ENCODE results near the gene JPH4. TPM values are rescaled to one million over a fixed set of nuclear protein-coding genes. Genes with fewer than 3 reads are reported as not detected.

Gene JPH4
- total RNA-seq, 1 donor from 2014 or later, result 1.1 TPM

- no peak for DNase-seq (ENCODE audit: low read depth)
- Histone ChIP-seq H3K36me3 (ENCODE audit: control insufficient read depth, insufficient read depth, low read length) (no peaks in the 10 kb centered on the region), H3K27me3 (ENCODE audit: control insufficient read depth, insufficient read depth, low read length) (no peaks in the 10 kb centered on the region), H3K4me3 (ENCODE audit: low read depth, low read length) (no peak overlapping the region)
- TF ChIP-seq CTCF (IDR thresholded peaks at IDR 0.05; ENCODE audit: insufficient read depth, low read length, poor library complexity, severe bottlenecking), result no peak
These were observed 38.9 kb upstream of the JPH4 start for GRCh38 chr14:23617539-23617938.

- no peaks in the 10 kb centered on the region for H3K36me3 ChIP-seq (ENCODE audit: control insufficient read depth, insufficient read depth, low read length)
- DNase-seq (ENCODE audit: low read depth), result no peak
- no peak for TF ChIP-seq CTCF (IDR thresholded peaks at IDR 0.05; ENCODE audit: insufficient read depth, low read length, poor library complexity, severe bottlenecking)
- H3K27me3 ChIP-seq (ENCODE audit: control insufficient read depth, insufficient read depth, low read length), result no peaks in the 10 kb centered on the region
- H3K4me3 ChIP-seq (ENCODE audit: low read depth, low read length), result no peak overlapping the region
These were observed 37.3 kb upstream of the JPH4 start for GRCh38 chr14:23615856-23616255.

GRCh38 chr14:23614395-23614828 lies 35.8 kb upstream of the JPH4 start:
- Histone ChIP-seq H3K4me3 (ENCODE audit: low read depth, low read length) (no peak overlapping the region), H3K27me3 (ENCODE audit: control insufficient read depth, insufficient read depth, low read length) (no peaks in the 10 kb centered on the region), H3K36me3 (ENCODE audit: control insufficient read depth, insufficient read depth, low read length) (no peaks in the 10 kb centered on the region)
- no peak for DNase-seq (ENCODE audit: low read depth)
- no peak for TF ChIP-seq CTCF (IDR thresholded peaks at IDR 0.05; ENCODE audit: insufficient read depth, low read length, poor library complexity, severe bottlenecking)

GRCh38 chr14:23613242-23614070 lies 34.9 kb upstream of the JPH4 start:
- no peaks in the 10 kb centered on the region for H3K36me3 ChIP-seq (ENCODE audit: control insufficient read depth, insufficient read depth, low read length)
- no peak for DNase-seq (ENCODE audit: low read depth)
- TF ChIP-seq CTCF (IDR thresholded peaks at IDR 0.05; ENCODE audit: insufficient read depth, low read length, poor library complexity, severe bottlenecking), result no peak

GRCh38 chr14:23612802-23613201 lies 34.2 kb upstream of the JPH4 start:
- H3K27me3 ChIP-seq (ENCODE audit: control insufficient read depth, insufficient read depth, low read length), result no peaks in the 10 kb centered on the region
- no peaks in the 10 kb centered on the region for H3K36me3 ChIP-seq (ENCODE audit: control insufficient read depth, insufficient read depth, low read length)
- H3K4me3 ChIP-seq (ENCODE audit: low read depth, low read length), result no peak overlapping the region
- TF ChIP-seq CTCF (IDR thresholded peaks at IDR 0.05; ENCODE audit: insufficient read depth, low read length, poor library complexity, severe bottlenecking), result no peak
- DNase-seq (ENCODE audit: low read depth), result no peak

More at GRCh38 chr14:23613242-23614070, 34.9 kb upstream of the JPH4 start:
- H3K4me3 ChIP-seq (ENCODE audit: low read depth, low read length), result no peak overlapping the region
- H3K27me3 ChIP-seq (ENCODE audit: control insufficient read depth, insufficient read depth, low read length), result no peaks in the 10 kb centered on the region

GRCh38 chr14:23612354-23612732 lies 33.8 kb upstream of the JPH4 start:
- TF ChIP-seq CTCF (IDR thresholded peaks at IDR 0.05; ENCODE audit: insufficient read depth, low read length, poor library complexity, severe bottlenecking), result no peak
- Histone ChIP-seq H3K36me3 (ENCODE audit: control insufficient read depth, insufficient read depth, low read length) (no peaks in the 10 kb centered on the region), H3K27me3 (ENCODE audit: control insufficient read depth, insufficient read depth, low read length) (no peaks in the 10 kb centered on the region), H3K4me3 (ENCODE audit: low read depth, low read length) (no peak overlapping the region)
- DNase-seq (ENCODE audit: low read depth), result no peak
